Epidermal melanocyte (primary cell): ENCODE data around the gene ARHGAP42.

Experiments
- DNase-seq: peaks from one replicate; pipeline ENCODE4 v3.0.0; 2011; ENCODE audit warnings: low spot score; ENCODE audit not compliant: insufficient read length

The ARHGAP42 gene

GRCh38 chr11:100759106-100759505 is 72.0 kb downstream of the ARHGAP42 start:
- no peak for DNase-seq

DNA sequence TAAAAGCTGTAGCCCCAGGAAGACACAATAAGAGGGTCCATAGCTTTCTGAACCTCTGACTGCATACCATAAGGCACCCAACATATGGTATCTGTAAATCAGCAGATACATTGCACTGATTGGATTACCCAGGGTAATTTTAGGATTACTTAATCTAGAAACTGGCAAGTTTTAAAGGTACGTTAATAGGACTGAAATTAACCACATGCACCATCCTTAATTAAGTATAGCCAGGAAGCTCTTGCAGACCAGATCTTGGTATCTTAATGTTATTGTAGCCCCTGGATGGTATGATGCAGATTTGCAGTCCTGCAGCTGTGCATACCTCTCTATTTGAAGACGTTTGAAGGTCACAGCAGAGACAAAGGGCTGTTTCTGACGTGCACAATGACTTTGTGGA is 72.8 kb downstream of the ARHGAP42 start:
- no peak for DNase-seq

GRCh38 chr11:100760744-100761143 is 73.7 kb downstream of the ARHGAP42 start:
- no peak for DNase-seq

- no peak for DNase-seq
Observed at GRCh38 chr11:100761841-100762240, 74.8 kb downstream of the ARHGAP42 start.

GRCh38 chr11:100766764-100767163 is 79.7 kb downstream of the ARHGAP42 start:
- DNase-seq, result no peak

- DNase-seq, result no peak
Observed at GRCh38 chr11:100769165-100769564, 82.1 kb downstream of the ARHGAP42 start.

DNA sequence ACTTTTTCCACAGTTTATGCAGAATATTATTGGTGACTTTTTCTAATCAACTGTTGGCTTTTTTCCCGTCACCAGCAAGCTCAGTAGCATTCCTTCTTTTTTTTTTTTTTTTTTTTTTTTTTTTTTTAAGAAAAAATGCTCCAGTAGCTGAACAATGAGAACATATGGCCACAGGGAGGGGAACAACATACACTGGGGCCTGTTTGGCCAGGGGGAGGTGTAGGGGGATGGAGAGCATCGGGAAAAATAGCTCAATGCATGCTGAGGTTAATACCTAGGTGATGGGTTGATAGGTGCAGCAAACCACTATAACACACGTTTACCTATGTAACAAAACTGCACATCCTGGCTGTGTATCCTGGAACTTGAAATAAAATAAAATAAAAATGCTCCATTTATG is 82.5 kb downstream of the ARHGAP42 start:
- DNase-seq, result no peak

DNA sequence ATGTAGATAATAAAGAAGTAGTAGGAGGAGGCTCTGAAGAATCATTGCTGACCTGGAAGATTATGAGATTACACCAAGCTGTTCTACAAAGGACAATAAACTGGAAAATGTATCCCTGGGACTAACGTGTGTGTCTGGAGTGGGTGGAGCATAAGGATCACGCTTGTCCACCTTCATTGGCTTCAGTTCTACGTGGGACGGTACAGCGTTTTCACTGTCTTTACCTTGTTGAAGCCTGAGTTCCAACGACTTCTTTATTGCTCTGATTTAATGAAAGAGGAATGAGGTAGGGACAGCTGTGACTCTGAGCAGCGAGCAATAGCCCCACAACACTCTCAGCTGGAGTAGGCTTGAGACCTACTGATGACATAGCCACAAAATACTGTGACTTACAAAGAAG is 87.0 kb downstream of the ARHGAP42 start:
- no peak for DNase-seq

GRCh38 chr11:100774859-100775258 is 87.8 kb downstream of the ARHGAP42 start:
- no peak for DNase-seq

DNA sequence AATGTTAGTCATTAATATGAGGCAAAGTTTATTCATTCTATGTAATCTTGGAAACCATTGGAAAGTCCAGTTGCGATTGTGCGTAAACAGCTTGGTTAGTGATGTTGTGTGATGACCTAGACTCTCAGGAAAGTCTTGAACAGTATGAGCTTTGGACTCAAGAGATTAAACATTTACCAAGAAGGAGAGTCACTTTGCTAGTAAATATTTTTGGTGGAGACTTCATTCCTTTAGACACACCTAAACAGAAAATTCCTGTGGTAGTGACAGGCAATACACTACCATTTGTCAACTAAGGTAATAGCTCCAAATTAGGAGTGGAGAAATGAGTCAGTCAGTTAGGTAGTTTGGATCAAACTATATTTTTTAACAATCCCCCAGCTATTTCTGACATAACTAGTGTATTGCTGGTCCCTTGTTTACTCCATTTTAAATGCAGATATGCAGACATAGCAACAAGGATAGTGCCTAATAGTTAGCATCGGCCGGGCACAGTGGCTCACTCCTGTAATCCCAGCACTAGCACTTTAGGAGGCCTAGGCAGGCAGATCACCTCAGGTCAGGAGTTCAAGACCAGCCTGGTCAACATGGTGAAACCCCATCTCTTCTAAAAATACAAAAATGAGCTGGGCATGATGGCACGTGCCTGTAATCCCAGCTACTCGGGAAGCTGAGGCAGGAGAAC is 89.3 kb downstream of the ARHGAP42 start:
- DNase-seq, result no peak

DNA sequence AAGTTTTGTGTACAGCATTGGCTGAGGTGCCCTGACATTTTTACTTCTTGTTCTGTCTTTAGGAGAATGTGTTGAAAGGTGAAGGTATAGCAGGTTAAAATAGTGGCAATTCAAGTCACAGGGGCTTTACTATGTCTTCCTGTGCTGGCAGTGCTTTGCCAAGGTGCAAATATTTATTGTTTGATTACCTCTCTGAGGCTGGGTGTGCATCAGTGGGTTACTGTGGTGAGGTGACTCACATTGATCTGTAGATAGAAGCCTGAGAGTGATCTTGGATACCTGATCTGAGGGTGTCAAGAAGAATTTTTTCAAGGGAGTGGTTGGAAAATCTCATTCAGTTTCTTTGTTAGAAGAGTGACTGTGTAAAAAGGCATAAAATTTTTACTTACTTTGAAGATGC is 90.0 kb downstream of the ARHGAP42 start:
- no peak for DNase-seq

- no peak for DNase-seq
Observed at GRCh38 chr11:100777736-100778135, 90.6 kb downstream of the ARHGAP42 start.

GRCh38 chr11:100778166-100778785 is 91.2 kb downstream of the ARHGAP42 start:
- no peak for DNase-seq

DNA sequence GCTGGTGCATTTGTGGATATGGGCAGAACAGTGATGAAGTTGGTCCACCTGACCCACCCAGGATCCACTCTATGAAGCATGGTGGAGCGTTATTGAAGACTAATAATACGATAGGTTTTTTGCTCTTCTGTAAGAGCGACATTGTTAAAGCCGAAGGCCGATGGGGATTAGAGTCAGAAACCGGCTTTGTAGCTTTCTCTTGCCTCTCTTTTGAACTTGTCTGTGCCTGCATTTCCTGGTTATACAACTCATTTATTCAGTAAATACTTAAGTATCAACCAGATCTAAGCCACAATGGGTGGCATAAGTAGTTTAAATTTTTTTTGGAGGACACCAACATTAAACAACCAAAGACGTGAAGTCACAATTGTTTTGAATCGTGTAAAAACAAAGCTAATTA is 93.4 kb downstream of the ARHGAP42 start:
- no peak for DNase-seq

- no peak for DNase-seq
Observed at GRCh38 chr11:100785148-100785983, 98.3 kb downstream of the ARHGAP42 start.

DNA sequence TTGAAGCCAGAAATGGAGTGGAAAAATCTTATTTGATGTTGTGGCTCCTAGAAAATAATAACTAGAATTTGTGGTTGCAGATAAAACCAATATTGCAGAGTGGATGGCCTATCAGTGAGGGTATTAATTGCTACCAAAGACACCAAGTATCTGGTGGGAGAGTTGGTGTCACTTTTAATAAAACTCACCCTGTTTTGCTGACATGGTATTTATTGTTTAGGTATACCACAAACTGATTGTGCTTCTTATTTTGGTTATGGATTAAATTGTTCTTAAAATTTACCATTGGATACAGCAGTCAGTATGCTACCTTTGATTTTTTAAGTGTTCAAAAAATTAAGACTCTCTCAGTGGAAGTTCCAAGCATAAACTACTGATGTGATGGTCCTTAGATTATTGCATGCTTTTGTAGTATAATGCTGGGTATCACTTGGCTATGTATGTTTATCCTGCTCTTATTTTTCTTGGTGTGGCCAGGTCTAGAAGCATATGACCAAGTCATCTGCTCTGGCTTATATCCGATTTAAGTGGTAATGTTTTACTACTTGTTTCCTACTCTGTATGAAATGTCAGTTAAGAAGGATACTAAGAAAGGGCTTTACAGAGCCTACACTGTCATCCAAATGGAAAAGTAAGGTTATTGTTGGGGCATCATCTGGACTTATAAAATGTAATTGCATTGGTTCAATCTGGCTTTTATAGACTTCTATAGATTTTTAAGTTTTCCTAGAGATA is 101.6 kb downstream of the ARHGAP42 start:
- no peak for DNase-seq

DNA sequence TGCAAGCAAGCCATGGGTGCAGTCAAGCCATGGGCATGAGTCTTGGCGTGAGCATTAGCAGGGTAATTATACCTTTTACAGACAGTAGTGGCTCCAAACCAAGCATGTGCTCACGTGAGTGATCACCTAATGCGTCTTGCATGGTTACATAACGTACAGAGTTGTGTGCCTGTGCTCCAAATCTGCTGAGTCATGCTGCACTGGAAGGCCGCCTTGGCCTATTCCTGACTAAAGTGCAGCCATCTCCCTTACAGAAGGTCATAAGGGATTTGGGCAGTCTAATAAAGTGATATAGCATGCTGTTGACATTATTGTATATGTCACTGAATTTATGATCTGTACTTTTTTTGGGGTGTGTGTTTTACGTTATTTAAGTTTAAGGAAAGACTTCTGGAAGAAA is 102.4 kb downstream of the ARHGAP42 start:
- DNase-seq, result no peak

GRCh38 chr11:100790073-100790472 is 103.0 kb downstream of the ARHGAP42 start:
- DNase-seq, result no peak

GRCh38 chr11:100791103-100791502 is 104.0 kb downstream of the ARHGAP42 start:
- DNase-seq, result no peak

DNA sequence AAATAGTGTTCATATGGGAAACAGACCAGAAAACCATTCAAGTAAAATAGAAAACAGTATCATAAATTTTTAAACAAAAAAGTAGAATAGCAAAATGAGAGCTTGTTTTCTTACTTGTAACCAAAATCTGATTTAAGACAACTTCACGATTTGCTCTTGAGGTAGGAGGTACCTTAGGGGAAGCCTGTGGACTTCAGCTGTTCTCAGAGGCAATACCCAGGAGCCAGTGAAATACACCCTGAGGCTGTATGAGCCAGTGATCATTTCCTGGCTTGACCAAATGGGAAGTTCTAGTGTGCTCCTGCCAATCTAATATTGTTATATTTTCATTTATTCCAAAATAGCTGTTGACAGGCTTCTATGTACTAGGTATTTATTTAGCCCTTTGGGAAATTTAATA is 104.8 kb downstream of the ARHGAP42 start:
- DNase-seq, result no peak

- no peak for DNase-seq
Observed at GRCh38 chr11:100793525-100793924, 106.4 kb downstream of the ARHGAP42 start.

DNA sequence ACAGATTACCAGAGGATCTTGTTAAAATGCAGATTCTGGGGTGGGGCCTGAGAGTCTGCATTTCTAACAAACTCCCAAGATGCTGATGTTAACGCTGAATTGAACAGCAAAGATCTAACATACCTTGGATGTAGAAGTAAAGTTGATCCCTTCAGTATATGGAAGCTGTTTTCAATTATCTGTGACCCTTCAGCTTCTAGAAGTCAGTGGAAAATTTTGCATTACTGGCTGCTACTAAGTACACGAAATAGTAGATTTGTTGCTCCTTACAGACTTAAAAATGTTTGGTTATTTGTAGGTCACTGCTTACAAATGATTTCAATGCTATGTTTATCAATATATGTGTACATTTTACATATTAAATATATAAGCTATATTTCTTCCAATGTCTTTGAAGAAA is 107.4 kb downstream of the ARHGAP42 start:
- DNase-seq, result no peak
